Activated T-cell treated with anti-CD3 and anti-CD28 coated beads, Interleukin-2, amount 50 U/mL, for 48 hours (primary cell): Measurements from ENCODE around the gene KHDRBS1.
A peak's percentile ranks its signal among the peaks of the same experiment; 100 is the strongest.
"Not testable (repeated sequence)": the region's sequence is repeated elsewhere in the genome, so short reads cannot be mapped to it uniquely, and the experiment has no call there.

Source experiments
- DNase-seq, 2 experiments: peaks; one replicate each; pipeline ENCODE4 v3.0.0-alpha.2; 2020

The KHDRBS1 gene

GRCh38 chr1:32014199-32014947 lies 705 bp downstream of the KHDRBS1 start:
- DNase-seq = peak; percentile 64 to 66

- DNase-seq = no peak
These were observed 1.2 kb downstream of the KHDRBS1 start for GRCh38 chr1:32014948-32015273.

GRCh38 chr1:32020339-32020738 lies 6.7 kb downstream of the KHDRBS1 start:
- no peak for DNase-seq

- DNase-seq = not testable (repeated sequence)
These were observed 7.9 kb downstream of the KHDRBS1 start for GRCh38 chr1:32021574-32022018.

GRCh38 chr1:32023351-32023750 lies 9.7 kb downstream of the KHDRBS1 start:
- DNase-seq = no peak

- DNase-seq = no peak
These were observed 11.8 kb downstream of the KHDRBS1 start for GRCh38 chr1:32025515-32025914.

GRCh38 chr1:32028746-32029145 lies 15.1 kb downstream of the KHDRBS1 start:
- DNase-seq = no peak

DNA sequence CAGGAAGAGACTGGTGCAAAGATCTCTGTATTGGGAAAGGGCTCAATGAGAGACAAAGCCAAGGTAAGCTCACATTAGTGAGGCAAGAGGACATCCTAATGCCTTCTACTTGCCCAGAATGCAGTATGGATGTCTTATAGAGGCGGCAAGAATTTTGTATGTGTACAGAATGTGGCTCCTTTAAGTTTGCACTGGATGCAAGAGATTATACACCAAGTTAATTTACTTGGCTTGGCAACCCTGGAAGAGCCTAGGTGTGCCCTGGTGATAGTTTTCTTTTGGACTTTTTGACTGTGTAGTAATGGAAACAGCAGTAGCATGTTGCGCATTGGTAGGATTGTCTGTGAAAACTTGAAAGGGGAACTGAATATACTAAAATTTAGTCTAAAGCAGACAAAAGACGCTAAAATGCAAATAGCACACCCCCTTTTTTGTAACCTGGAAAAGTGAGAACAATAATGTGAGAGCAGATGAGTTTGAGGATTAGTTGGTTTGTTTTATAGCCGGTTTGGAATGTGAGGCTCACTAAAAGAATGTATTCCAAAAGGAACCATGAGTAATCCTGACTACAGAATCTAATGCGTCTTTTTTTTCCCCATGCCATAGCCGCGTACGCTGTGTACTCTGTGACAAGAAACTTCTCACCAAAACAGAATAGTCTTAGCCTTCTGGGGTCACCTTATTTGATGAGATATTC lies 18.1 kb downstream of the KHDRBS1 start:
- no peak for DNase-seq

- DNase-seq = no peak
These were observed 18.6 kb downstream of the KHDRBS1 start for GRCh38 chr1:32032275-32032615.

- DNase-seq = no peak
These were observed 21.5 kb downstream of the KHDRBS1 start for GRCh38 chr1:32035119-32035518.

DNA sequence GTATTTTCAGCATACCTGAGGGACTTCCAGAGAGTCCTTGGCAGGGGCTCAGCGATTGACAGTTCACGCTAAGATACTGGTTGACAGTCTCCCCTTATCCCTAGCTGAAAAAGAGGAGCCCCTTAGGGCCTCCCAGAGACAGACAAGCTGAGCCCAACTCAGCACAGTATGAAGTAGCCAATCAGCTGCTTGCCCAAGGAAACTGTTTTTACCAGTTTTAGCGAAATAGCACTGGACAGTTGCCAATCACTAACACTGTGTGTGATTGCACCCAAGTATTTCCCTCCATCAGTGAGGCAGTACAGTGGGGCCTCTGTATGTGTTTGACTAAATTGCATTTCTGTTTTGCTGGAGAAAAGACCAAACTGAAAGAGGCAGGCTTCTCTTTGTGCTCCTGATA lies 27.0 kb downstream of the KHDRBS1 start:
- DNase-seq = no peak

- DNase-seq = no peak
These were observed 28.7 kb downstream of the KHDRBS1 start for GRCh38 chr1:32042330-32042729.

DNA sequence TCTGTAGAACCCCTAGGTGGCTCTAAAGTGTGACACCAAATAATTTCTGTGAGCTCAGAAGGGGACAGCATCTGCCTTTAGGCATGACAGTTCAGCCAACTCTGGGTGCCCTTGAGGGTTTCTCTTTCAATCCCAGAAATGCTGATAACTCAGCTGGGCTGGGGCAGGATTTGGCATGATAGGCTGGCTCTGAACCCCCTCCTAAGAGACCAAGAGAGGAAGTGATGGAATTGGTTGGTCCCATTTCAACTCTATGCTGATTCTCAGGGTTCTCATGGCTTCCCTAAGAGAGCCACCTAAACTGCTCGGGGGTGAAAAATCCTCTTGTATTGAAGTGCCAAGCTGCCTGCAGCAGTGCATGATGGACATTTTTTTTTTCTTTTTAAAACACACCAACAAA lies 30.6 kb downstream of the KHDRBS1 start:
- DNase-seq = no peak

DNA sequence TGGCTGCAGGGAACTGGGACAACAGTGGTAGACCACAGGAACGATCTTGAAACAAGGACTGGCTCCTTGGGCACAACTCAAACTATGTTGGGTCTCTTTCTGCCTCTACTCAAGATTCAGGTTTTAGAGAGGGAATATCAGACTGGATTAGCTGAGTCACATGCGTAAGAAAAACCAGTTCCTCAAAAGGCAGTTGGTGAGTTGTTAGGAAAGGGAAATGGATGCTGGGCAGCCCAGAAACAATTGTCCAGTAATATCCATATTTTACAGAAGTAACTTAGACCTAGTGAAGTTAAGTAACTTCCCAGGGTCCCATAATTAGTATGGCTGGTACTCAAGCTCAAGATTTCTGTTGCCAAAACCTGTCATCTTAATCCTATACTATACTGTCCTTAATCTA lies 32.1 kb downstream of the KHDRBS1 start:
- DNase-seq = no peak

DNA sequence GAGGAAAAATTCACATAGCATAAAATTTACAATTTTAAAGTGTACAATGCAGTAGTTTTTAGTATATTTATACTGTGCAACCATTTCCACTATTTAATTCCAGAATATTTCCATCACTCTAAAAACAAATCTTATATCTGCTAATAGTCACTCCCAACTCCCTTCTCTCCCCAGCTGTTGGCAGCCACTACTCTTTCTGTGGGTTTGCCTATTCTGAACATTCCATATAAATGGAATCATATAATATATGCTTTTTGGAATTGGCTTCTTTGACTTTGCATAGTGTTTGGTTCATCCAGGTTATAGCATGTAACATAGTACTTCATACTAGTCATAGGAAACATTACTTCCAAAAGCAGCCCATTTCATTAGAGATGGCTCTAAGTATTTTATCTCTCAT lies 34.0 kb downstream of the KHDRBS1 start:
- DNase-seq = no peak

GRCh38 chr1:32048440-32048839 lies 34.8 kb downstream of the KHDRBS1 start:
- no peak for DNase-seq

DNA sequence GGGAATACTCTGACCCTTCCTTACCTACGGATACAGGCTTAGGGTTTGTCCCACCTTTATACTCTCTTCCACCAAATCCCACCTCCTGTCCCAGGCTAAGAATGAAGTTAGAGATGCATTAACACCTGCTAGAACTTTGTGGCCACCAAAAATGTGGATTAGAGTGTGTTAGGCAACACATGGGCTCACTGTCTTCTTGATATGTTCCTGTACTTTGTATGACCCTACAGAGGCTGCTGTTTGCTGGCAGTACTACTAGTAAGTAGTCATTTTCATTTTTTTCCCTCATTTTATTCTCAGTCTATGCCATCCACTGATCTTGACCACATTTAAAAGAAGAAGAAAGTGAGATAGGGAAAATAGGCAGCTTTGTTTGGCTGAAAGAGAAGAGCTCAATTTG lies 38.0 kb downstream of the KHDRBS1 start:
- DNase-seq = no peak

- no peak for DNase-seq
These were observed 39.2 kb downstream of the KHDRBS1 start for GRCh38 chr1:32052887-32053286.

- DNase-seq = no peak
These were observed 41.7 kb downstream of the KHDRBS1 start for GRCh38 chr1:32055416-32055815.

DNA sequence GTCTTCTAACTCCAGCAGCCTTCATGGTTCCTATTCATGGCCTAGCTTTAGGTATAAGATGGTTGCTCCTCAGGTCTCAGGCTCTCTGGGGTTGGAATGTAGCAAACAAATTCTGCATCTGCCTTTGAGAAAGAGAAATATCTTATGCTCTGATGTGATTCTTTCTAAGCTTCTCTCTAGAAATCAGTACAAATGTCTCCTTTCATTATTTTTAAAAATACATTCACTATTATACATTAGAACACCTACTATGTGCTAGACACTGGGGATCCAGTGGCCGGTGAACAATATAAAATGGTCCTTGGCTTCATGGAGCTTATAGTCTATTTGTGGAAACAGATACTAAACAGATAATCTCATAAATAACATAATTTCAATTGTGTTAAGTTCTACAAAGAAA lies 42.9 kb downstream of the KHDRBS1 start:
- no peak for DNase-seq

GRCh38 chr1:32060914-32061313 lies 47.2 kb downstream of the KHDRBS1 start:
- no peak for DNase-seq

DNA sequence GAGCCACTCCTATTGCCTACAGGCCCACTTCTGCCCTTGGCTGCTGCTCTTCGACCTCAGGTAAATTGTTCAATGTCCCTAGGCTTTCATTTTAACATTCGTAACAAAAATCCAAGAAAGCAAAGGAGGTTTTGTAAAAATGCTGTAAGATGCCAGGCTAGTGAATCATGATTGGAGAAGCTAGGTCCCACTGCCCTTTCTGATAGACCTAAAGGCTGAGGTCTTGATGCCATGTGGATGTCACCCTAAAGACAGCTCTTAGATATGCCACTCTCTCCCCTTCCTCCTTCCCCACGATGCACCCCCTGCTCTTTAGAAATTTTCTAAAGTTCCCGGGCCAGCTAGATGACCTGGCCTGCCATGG lies 49.2 kb downstream of the KHDRBS1 start:
- DNase-seq = no peak

GRCh38 chr1:32063261-32063681 lies 49.6 kb downstream of the KHDRBS1 start:
- no peak for DNase-seq

- not testable (repeated sequence) for DNase-seq
These were observed 52.2 kb downstream of the KHDRBS1 start for GRCh38 chr1:32065613-32066488.
